ENCODE data around the gene SPECC1L. TPM values are rescaled to one million over a fixed set of nuclear protein-coding genes. Genes with fewer than 3 reads are reported as not detected.

The SPECC1L gene
- total RNA-seq, 4 donors from 2014 or later, result 50.4 to 125 (median 68.0) TPM

- no peaks in the 10 kb centered on the region for H3K4me1 ChIP-seq
- intact Hi-C loops (cut with DNase I; ENCODE audit: low total_unique reads) (no loop called here), in situ Hi-C loops (cut with MboI; ENCODE audit: low pct_ligation_motif_present in 1 of 4, low pct_unique_long_range_greater_than_20kb in 1 of 4, low sequenced_read_pairs in 3 of 4) (no loop called here)
- H3K36me3 ChIP-seq, result no peaks in the 10 kb centered on the region
- H3K4me3 ChIP-seq, result no peak overlapping the region
- no peak for DNase-seq
- no peak for TF ChIP-seq EP300 (IDR thresholded peaks at IDR 0.05; ENCODE audit: low read depth)
- TF ChIP-seq POLR2AphosphoS5 (IDR thresholded peaks at IDR 0.05), result no peak
- no peak for TF ChIP-seq POLR2A (IDR thresholded peaks at IDR 0.05)
- no peak for TF ChIP-seq CTCF (IDR thresholded peaks at IDR 0.05)
- no peak overlapping the region for H3K27ac ChIP-seq
- H3K9me3 ChIP-seq, result no peaks in the 10 kb centered on the region
- 83 to 100% methylated on average over 1 to 8 of the region's 8 CpGs for WGBS, 2 donors (ENCODE audit: low coverage in 1 of 2)
- H3K27me3 ChIP-seq, result no peaks in the 10 kb centered on the region
Measured at GRCh38 chr22:24442352-24442744, 171.7 kb downstream of the SPECC1L start.

- TF ChIP-seq POLR2AphosphoS5 (IDR thresholded peaks at IDR 0.05) (no peak), CTCF (IDR thresholded peaks at IDR 0.05) (no peak), EP300 (IDR thresholded peaks at IDR 0.05; ENCODE audit: low read depth) (no peak), POLR2A (IDR thresholded peaks at IDR 0.05) (no peak)
- Histone ChIP-seq H3K27me3 (no peaks in the 10 kb centered on the region), H3K36me3 (no peaks in the 10 kb centered on the region), H3K9me3 (no peaks in the 10 kb centered on the region), H3K4me1 (no peaks in the 10 kb centered on the region), H3K27ac (no peak overlapping the region), H3K4me3 (no peak overlapping the region)
- in situ Hi-C loops (cut with MboI; ENCODE audit: low pct_ligation_motif_present in 1 of 4, low pct_unique_long_range_greater_than_20kb in 1 of 4, low sequenced_read_pairs in 3 of 4) (no loop called here), intact Hi-C loops (cut with DNase I; ENCODE audit: low total_unique reads) (no loop called here)
- no peak for DNase-seq
Measured at GRCh38 chr22:24443668-24444067, 173.0 kb downstream of the SPECC1L start.

- no peaks in the 10 kb centered on the region for H3K4me1 ChIP-seq
- in situ Hi-C loops (cut with MboI; ENCODE audit: low pct_ligation_motif_present in 1 of 4, low pct_unique_long_range_greater_than_20kb in 1 of 4, low sequenced_read_pairs in 3 of 4), result no loop called here
- intact Hi-C loops (cut with DNase I; ENCODE audit: low total_unique reads), result no loop called here
- no peaks in the 10 kb centered on the region for H3K27me3 ChIP-seq
- no peak overlapping the region for H3K27ac ChIP-seq
- no peak overlapping the region for H3K4me3 ChIP-seq
- no peak for DNase-seq
- no peaks in the 10 kb centered on the region for H3K36me3 ChIP-seq
- H3K9me3 ChIP-seq, result no peaks in the 10 kb centered on the region
- 97% methylated on average over 3 of the region's 3 CpGs; no CpG with 5 or more reads in 1 of the 2 donors for WGBS, 2 donors (ENCODE audit: low coverage in 1 of 2)
- TF ChIP-seq CTCF (IDR thresholded peaks at IDR 0.05) (no peak), POLR2A (IDR thresholded peaks at IDR 0.05) (no peak), POLR2AphosphoS5 (IDR thresholded peaks at IDR 0.05) (no peak), EP300 (IDR thresholded peaks at IDR 0.05; ENCODE audit: low read depth) (no peak)
Measured at GRCh38 chr22:24444251-24444650, 173.6 kb downstream of the SPECC1L start.

GRCh38 chr22:24444729-24445466, 174.3 kb downstream of the SPECC1L start:
- intact Hi-C loops (cut with DNase I; ENCODE audit: low total_unique reads), result no loop called here
- Histone ChIP-seq H3K27ac (no peak overlapping the region), H3K4me1 (no peaks in the 10 kb centered on the region), H3K9me3 (no peaks in the 10 kb centered on the region), H3K4me3 (no peak overlapping the region), H3K27me3 (no peaks in the 10 kb centered on the region), H3K36me3 (no peaks in the 10 kb centered on the region)
- TF ChIP-seq EP300 (IDR thresholded peaks at IDR 0.05; ENCODE audit: low read depth), result no peak
- TF ChIP-seq POLR2AphosphoS5 (IDR thresholded peaks at IDR 0.05), result no peak
- no peak for TF ChIP-seq POLR2A (IDR thresholded peaks at IDR 0.05)
- no peak for TF ChIP-seq CTCF (IDR thresholded peaks at IDR 0.05)
- no peak for DNase-seq
- 83% methylated on average over 10 of the region's 12 CpGs; no CpG with 5 or more reads in 1 of the 2 donors for WGBS, 2 donors (ENCODE audit: low coverage in 1 of 2)
- in situ Hi-C loops (cut with MboI; ENCODE audit: low pct_ligation_motif_present in 1 of 4, low pct_unique_long_range_greater_than_20kb in 1 of 4, low sequenced_read_pairs in 3 of 4), result no loop called here
